HL-60 (cell line): ENCODE results near the gene ATP6V1F.

ENCODE experiments used
- DNase-seq, 2 experiments: peaks; one replicate each; pipeline ENCODE4 v3.0.0-alpha.2; 2010 to 2020; ENCODE audit warnings: low read depth in 1 of 2, low spot score in 1 of 2
- H3K27ac ChIP-seq: fragments of 250-450 bp; sonication (Bioruptor Pico); replicated peaks from 2 replicates; pipeline ENCODE4 v1.5.1; 2020; ENCODE audit warnings: mild to moderate bottlenecking, moderate library complexity
- H3K27me3 ChIP-seq: fragments of 250-450 bp; sonication (Bioruptor Pico); 2 replicates; pipeline ENCODE4 v1.5.1; 2021; ENCODE audit warnings: mild to moderate bottlenecking, moderate library complexity; ENCODE audit not compliant: insufficient read depth, poor library complexity, severe bottlenecking
- H3K4me3 ChIP-seq: replicated peaks from 2 replicates; pipeline ENCODE4 v1.5.1; 2011; ENCODE audit warnings: mild to moderate bottlenecking, control low read depth, low read length; ENCODE audit not compliant: insufficient read depth
- GABPA ChIP-seq: IDR thresholded peaks from 2 replicates; pipeline ENCODE4 v1.6.1; 2012; ENCODE audit warnings: low read depth
- POLR2AphosphoS5 ChIP-seq: IDR thresholded peaks from 2 replicates; pipeline ENCODE4 v1.6.1; 2012; ENCODE audit warnings: low read depth
- SPI1 ChIP-seq: IDR thresholded peaks from 2 replicates; pipeline ENCODE4 v1.6.1; 2012; ENCODE audit warnings: low read depth, mild to moderate bottlenecking, borderline replicate concordance
- TF ChIP-seq, protein P1 (sequence below): IDR thresholded peaks from 2 replicates; pipeline ENCODE4 v1.6.1; 2012; ENCODE audit warnings: low read depth; ENCODE audit not compliant: insufficient replicate concordance
- TF ChIP-seq, protein P2 (sequence below): IDR thresholded peaks from one replicate; pipeline ENCODE4 v1.5.1; 2011; ENCODE audit warnings: low read length, control low read depth, inconsistent platforms; ENCODE audit not compliant: insufficient read depth

Gene ATP6V1F

DNA sequence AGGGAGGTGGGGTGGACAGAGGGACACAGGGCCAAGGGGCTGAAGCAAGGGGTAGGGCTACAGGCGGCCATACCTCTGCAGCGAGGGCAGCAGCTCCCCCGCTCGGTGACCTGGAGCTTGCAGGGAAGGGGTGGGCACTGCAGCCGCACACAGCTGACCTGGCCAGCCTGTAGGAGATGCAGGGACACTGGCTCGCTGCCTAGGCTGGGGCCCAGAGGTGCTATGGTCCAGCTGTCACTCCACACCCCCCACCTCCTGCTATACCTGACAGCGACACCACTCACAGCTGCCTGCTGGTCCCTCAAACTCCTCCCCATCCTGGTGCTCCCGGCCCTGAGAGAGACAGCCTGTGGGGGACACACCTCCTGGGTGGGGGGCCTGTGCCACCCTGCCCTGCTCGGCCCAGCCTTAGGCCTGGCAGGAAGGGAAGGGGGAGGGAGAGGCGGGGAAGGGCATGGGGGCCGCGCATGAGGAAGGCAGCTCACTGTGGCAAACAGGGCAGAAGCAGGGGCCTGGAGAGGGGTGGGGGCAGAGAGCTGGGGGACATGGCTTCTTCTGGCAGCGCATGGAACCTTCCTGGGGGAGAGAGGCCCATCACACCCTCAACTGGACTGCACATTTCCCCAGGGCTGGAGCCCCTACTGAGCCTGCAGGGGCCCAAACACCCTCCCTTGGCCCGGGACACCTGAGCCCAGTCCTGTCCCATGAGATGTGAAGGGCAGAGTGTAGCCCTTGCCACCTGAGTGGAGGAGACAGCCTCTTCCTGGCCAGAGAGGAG is 23.9 kb downstream of the ATP6V1F start:
- no peak for DNase-seq
- TF ChIP-seq, protein P1, sequence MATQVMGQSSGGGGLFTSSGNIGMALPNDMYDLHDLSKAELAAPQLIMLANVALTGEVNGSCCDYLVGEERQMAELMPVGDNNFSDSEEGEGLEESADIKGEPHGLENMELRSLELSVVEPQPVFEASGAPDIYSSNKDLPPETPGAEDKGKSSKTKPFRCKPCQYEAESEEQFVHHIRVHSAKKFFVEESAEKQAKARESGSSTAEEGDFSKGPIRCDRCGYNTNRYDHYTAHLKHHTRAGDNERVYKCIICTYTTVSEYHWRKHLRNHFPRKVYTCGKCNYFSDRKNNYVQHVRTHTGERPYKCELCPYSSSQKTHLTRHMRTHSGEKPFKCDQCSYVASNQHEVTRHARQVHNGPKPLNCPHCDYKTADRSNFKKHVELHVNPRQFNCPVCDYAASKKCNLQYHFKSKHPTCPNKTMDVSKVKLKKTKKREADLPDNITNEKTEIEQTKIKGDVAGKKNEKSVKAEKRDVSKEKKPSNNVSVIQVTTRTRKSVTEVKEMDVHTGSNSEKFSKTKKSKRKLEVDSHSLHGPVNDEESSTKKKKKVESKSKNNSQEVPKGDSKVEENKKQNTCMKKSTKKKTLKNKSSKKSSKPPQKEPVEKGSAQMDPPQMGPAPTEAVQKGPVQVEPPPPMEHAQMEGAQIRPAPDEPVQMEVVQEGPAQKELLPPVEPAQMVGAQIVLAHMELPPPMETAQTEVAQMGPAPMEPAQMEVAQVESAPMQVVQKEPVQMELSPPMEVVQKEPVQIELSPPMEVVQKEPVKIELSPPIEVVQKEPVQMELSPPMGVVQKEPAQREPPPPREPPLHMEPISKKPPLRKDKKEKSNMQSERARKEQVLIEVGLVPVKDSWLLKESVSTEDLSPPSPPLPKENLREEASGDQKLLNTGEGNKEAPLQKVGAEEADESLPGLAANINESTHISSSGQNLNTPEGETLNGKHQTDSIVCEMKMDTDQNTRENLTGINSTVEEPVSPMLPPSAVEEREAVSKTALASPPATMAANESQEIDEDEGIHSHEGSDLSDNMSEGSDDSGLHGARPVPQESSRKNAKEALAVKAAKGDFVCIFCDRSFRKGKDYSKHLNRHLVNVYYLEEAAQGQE, result no peak
- no peak for TF ChIP-seq POLR2AphosphoS5
- TF ChIP-seq, protein P2, sequence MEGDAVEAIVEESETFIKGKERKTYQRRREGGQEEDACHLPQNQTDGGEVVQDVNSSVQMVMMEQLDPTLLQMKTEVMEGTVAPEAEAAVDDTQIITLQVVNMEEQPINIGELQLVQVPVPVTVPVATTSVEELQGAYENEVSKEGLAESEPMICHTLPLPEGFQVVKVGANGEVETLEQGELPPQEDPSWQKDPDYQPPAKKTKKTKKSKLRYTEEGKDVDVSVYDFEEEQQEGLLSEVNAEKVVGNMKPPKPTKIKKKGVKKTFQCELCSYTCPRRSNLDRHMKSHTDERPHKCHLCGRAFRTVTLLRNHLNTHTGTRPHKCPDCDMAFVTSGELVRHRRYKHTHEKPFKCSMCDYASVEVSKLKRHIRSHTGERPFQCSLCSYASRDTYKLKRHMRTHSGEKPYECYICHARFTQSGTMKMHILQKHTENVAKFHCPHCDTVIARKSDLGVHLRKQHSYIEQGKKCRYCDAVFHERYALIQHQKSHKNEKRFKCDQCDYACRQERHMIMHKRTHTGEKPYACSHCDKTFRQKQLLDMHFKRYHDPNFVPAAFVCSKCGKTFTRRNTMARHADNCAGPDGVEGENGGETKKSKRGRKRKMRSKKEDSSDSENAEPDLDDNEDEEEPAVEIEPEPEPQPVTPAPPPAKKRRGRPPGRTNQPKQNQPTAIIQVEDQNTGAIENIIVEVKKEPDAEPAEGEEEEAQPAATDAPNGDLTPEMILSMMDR, result no peak
- no peak for TF ChIP-seq SPI1
- TF ChIP-seq GABPA, result no peak
- Histone ChIP-seq H3K4me3 (no peak overlapping the region), H3K27ac (no peak overlapping the region), H3K27me3 (peaks cover 14% of the 10 kb centered on the region)

DNA sequence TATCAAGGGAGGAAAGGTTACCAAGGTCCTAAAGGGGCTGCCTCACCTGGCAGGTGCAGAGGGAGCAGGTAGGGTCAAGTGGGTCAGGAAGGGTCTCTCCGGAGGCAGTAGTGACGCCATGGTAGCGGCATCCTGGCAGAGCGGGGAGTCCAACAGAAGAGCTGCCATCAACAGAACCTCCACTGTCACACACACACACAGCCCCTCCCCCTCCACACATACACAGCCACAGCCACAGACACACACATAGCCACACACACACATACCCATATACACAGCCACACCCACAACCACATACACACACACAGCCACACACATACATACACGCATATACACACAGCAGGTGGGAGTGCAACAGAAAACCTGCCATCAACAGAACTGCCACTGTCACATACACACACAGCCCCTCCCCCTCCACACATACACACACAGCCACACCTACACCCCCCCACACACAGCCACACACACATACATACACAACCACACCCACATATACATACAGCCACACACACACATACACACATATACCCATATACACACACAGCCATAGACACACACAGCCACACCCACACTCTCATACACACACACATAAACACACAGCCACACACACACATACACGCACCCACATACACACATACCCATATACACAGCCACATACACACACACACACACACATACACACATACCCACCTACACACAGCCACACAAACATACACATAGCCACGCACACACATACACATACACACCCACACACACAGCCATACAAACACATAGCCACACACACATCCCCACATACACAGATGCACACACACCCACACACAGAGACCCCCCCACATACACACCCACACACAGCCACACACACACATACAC is 24.7 kb downstream of the ATP6V1F start:
- Histone ChIP-seq H3K4me3 (no peak overlapping the region), H3K27me3 (peaks cover 17% of the 10 kb centered on the region), H3K27ac (no peak overlapping the region)
- no peak for DNase-seq
- TF ChIP-seq, protein P1, result no peak
- no peak for TF ChIP-seq GABPA
- TF ChIP-seq POLR2AphosphoS5, result no peak
- TF ChIP-seq, protein P2, result no peak
- TF ChIP-seq SPI1, result no peak

DNA sequence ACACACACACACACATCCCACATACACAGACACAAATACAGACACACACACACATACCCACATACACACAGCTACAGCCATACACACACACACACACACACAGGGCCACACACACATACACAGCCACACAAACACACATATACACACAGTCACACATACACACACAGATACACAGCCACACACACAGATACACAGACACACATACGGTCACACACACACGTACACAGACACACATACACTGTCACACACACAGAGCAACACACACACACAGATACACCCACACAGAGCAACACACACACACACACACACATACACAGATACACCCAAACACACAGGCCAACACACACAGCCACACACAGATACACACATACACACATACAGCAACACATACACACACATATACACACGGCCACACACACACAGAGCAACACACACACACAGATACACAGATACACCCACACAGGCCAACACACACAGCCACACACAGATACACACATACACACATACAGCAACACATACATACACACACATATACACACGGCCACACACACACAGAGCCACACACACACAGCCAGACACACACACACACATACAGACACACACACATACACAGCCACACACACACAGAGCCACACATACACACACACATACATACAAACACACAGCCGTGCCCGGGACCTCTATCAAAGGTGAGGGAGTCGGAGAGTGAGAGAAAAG is 25.5 kb downstream of the ATP6V1F start:
- TF ChIP-seq POLR2AphosphoS5 (no peak), SPI1 (no peak), GABPA (no peak)
- TF ChIP-seq, protein P1, result no peak
- TF ChIP-seq, protein P2, result no peak
- Histone ChIP-seq H3K27ac (no peak overlapping the region), H3K27me3 (peaks cover 17% of the 10 kb centered on the region), H3K4me3 (no peak overlapping the region)
- no peak for DNase-seq
